HepG2 (cell line): ENCODE measurements around the gene RIPOR3. TPM values are rescaled to one million over a fixed set of nuclear protein-coding genes. Genes with fewer than 3 reads are reported as not detected.

Experiments
- AKNA ChIP-seq: sonication (generic); formaldehyde crosslinking; IDR thresholded peaks from 2 replicates; pipeline ENCODE4 v1.4.0; 2020; ENCODE audit warnings: missing genetic modification reagents, borderline replicate concordance
- ARNT2 ChIP-seq: sonication (generic); formaldehyde crosslinking; IDR thresholded peaks from 2 replicates; pipeline ENCODE4 v1.8.0; 2022; ENCODE audit warnings: mild to moderate bottlenecking, low read depth, missing genetic modification reagents, moderate library complexity
- IKZF4 ChIP-seq: sonication (generic); formaldehyde crosslinking; IDR thresholded peaks from 2 replicates; pipeline ENCODE4 v1.5.1; 2020; ENCODE audit warnings: borderline replicate concordance, mild to moderate bottlenecking, low read depth, missing genetic modification reagents; ENCODE audit errors: not compliant biosample characterization
- MED13 ChIP-seq: sonication (generic); formaldehyde crosslinking; IDR thresholded peaks from 2 replicates; pipeline ENCODE4 v1.5.0; 2020; ENCODE audit warnings: missing genetic modification reagents
- SMAD3 ChIP-seq: sonication (generic); formaldehyde crosslinking; IDR thresholded peaks from 2 replicates; pipeline ENCODE4 v1.4.0; 2020; ENCODE audit warnings: missing genetic modification reagents
- TSC22D2 ChIP-seq: sonication (generic); formaldehyde crosslinking; IDR thresholded peaks from 2 replicates; pipeline ENCODE4 v1.5.1; 2020; ENCODE audit warnings: missing genetic modification reagents, mild to moderate bottlenecking, borderline replicate concordance
- USF2 ChIP-seq, 2 experiments: sonication (generic) in 1 of 2; formaldehyde crosslinking in 1 of 2; IDR thresholded peaks; 2 replicates each; pipeline versions ENCODE4 v1.5.1 to v1.6.1; 2011 to 2020; ENCODE audit warnings: borderline replicate concordance in 1 of 2, low read depth in 1 of 2, low read length in 1 of 2, mild to moderate bottlenecking in 1 of 2, missing genetic modification reagents in 1 of 2, moderate library complexity in 1 of 2
- YEATS4 ChIP-seq: sonication (generic); formaldehyde crosslinking; IDR thresholded peaks from 2 replicates; pipeline ENCODE4 v1.4.0; 2020; ENCODE audit warnings: missing genetic modification reagents, borderline replicate concordance
- ZFP82 ChIP-seq: sonication (generic); formaldehyde crosslinking; IDR thresholded peaks from 2 replicates; pipeline ENCODE4 v1.5.1; 2020; ENCODE audit warnings: mild to moderate bottlenecking, missing genetic modification reagents, borderline replicate concordance
- ZNF121 ChIP-seq: sonication (generic); formaldehyde crosslinking; IDR thresholded peaks from 2 replicates; pipeline ENCODE4 v1.5.0; 2020; ENCODE audit warnings: mild to moderate bottlenecking, missing genetic modification reagents
- ZNF17 ChIP-seq: sonication (generic); formaldehyde crosslinking; IDR thresholded peaks from 2 replicates; pipeline ENCODE4 v1.5.0; 2020; ENCODE audit warnings: mild to moderate bottlenecking, missing genetic modification reagents
- ZNF263 ChIP-seq: sonication (generic); formaldehyde crosslinking; IDR thresholded peaks from 2 replicates; pipeline ENCODE4 v1.4.0; 2020; ENCODE audit warnings: missing genetic modification reagents
- polyA plus RNA-seq, 8 experiments: library from polyadenylated mRNA; depleted of rRNA in 3 of 8; stranded (reverse) in 7 of 8; unstranded in 1 of 8; fragments of >200 nt; fragmentation: Illumina TruSeq in 4 of 8; extraction: Trizol in 4 of 8; gene quantifications; 2 replicates each; pipeline versions ENCODE4 v1.2.1 to v1.2.3, GENCODE V29; 2011 to 2016; ENCODE audit warnings: low read depth in 4 of 8, missing spikeins in 1 of 8, mixed read lengths in 1 of 8; ENCODE audit not compliant: insufficient read depth in 1 of 8
- total RNA-seq, 5 experiments: library from RNA; depleted of rRNA; stranded (reverse); fragments of >200 nt; fragmentation: Illumina TruSeq; extraction: Trizol; gene quantifications; 2 replicates each; pipeline ENCODE4 v1.2.3, GENCODE V29; 2016; ENCODE audit warnings: low read depth in 1 of 5
- TF ChIP-seq, protein P1 (sequence below): sonication (generic); formaldehyde crosslinking; IDR thresholded peaks from 2 replicates; pipeline ENCODE4; 2020; ENCODE audit warnings: missing genetic modification reagents, mild to moderate bottlenecking, borderline replicate concordance
- TF ChIP-seq, protein P2 (sequence below): sonication (generic); formaldehyde crosslinking; IDR thresholded peaks from 2 replicates; pipeline ENCODE4 v1.4.0; 2020; ENCODE audit warnings: missing genetic modification reagents
- TF ChIP-seq, protein P3 (sequence below): sonication (generic); formaldehyde crosslinking; conservative IDR thresholded peaks from 2 replicates; pipeline ENCODE4 v1.4.0; 2020; ENCODE audit warnings: missing genetic modification reagents

The RIPOR3 gene
- total and polyA plus RNA-seq, 2 of the 13 experiments (the other 11 are each of a cell fraction or from before 2014, with no cell fraction given): 0.18 TPM; not detected in 1

DNA sequence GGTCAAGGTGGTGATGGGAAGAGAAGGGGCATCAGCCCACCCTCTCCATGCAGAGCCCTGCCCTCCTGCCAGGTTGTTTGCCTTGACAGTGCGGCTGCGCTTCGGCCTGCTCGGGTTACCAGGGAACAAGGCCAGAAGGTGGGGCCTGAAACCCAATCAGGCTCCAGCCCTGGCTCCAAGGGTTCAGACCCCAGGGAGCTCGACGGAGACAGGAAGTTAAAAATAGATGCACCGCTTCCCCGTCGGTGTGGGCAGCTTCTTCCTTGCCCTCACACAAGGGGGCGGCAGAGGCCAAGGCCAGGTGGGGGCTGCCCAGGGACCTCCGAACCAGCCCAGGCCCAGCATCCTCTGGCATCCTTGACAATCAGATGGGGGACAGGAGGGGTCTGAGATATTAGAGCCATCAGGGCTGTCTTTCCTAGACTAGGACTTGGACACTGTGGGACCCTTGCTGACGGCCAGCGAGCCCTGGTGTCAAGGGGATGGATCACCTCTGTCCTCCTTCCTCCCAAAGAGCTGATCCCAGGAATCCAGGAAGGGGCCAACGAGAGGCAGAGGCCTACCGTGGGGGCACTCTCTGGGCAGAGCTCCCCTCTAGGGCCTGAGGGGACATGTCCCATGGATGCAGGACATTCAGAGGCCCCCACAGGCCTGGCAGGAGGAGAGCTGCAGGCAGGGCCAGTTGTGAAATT lies 65.2 kb downstream of the RIPOR3 start (continued):
- TF ChIP-seq USF2 (IDR thresholded peaks at IDR 0.05; ENCODE audit: low read depth, low read length): no peak
- no peak for TF ChIP-seq USF2 (CRISPR knock-in tag; IDR thresholded peaks at IDR 0.05; ENCODE audit: borderline replicate concordance)
- TF ChIP-seq, protein P1, sequence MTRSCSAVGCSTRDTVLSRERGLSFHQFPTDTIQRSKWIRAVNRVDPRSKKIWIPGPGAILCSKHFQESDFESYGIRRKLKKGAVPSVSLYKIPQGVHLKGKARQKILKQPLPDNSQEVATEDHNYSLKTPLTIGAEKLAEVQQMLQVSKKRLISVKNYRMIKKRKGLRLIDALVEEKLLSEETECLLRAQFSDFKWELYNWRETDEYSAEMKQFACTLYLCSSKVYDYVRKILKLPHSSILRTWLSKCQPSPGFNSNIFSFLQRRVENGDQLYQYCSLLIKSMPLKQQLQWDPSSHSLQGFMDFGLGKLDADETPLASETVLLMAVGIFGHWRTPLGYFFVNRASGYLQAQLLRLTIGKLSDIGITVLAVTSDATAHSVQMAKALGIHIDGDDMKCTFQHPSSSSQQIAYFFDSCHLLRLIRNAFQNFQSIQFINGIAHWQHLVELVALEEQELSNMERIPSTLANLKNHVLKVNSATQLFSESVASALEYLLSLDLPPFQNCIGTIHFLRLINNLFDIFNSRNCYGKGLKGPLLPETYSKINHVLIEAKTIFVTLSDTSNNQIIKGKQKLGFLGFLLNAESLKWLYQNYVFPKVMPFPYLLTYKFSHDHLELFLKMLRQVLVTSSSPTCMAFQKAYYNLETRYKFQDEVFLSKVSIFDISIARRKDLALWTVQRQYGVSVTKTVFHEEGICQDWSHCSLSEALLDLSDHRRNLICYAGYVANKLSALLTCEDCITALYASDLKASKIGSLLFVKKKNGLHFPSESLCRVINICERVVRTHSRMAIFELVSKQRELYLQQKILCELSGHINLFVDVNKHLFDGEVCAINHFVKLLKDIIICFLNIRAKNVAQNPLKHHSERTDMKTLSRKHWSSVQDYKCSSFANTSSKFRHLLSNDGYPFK (CRISPR knock-in tag): no peak
- no peak for TF ChIP-seq ZNF121 (CRISPR knock-in tag)
- TF ChIP-seq, protein P2, sequence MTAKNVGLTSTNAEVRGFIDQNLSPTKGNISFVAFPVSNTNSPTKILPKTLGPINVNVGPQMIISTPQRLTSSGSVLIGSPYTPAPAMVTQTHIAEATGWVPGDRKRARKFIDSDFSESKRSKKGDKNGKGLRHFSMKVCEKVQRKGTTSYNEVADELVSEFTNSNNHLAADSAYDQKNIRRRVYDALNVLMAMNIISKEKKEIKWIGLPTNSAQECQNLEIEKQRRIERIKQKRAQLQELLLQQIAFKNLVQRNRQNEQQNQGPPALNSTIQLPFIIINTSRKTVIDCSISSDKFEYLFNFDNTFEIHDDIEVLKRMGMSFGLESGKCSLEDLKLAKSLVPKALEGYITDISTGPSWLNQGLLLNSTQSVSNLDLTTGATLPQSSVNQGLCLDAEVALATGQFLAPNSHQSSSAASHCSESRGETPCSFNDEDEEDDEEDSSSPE: no peak
- no peak for TF ChIP-seq ARNT2 (CRISPR knock-in tag)
- TF ChIP-seq TSC22D2 (CRISPR knock-in tag): no peak
- peak; percentile 69 for TF ChIP-seq ZNF263 (CRISPR knock-in tag)
- no peak for TF ChIP-seq ZNF17 (CRISPR knock-in tag)
- no peak for TF ChIP-seq MED13 (CRISPR knock-in tag)
- TF ChIP-seq IKZF4: no peak
- TF ChIP-seq, protein P3, sequence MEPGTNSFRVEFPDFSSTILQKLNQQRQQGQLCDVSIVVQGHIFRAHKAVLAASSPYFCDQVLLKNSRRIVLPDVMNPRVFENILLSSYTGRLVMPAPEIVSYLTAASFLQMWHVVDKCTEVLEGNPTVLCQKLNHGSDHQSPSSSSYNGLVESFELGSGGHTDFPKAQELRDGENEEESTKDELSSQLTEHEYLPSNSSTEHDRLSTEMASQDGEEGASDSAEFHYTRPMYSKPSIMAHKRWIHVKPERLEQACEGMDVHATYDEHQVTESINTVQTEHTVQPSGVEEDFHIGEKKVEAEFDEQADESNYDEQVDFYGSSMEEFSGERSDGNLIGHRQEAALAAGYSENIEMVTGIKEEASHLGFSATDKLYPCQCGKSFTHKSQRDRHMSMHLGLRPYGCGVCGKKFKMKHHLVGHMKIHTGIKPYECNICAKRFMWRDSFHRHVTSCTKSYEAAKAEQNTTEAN: no peak
- TF ChIP-seq YEATS4: no peak; the same call in 1 of the 2 replicates
- TF ChIP-seq SMAD3: 0 out of 2 replicates have a peak, but pooled peaks have one; percentile 75
- no peak for TF ChIP-seq ZFP82
- no peak for TF ChIP-seq AKNA (CRISPR knock-in tag)
